ENCODE measurements around the gene TEX101. TPM values are rescaled to one million over a fixed set of nuclear protein-coding genes. Genes with fewer than 3 reads are reported as not detected.
"Not testable (repeated sequence)": the region's sequence is repeated elsewhere in the genome, so short reads cannot be mapped to it uniquely, and the experiment has no call there.

TEX101 gene
- total RNA-seq, 1 donor: not detected

DNA sequence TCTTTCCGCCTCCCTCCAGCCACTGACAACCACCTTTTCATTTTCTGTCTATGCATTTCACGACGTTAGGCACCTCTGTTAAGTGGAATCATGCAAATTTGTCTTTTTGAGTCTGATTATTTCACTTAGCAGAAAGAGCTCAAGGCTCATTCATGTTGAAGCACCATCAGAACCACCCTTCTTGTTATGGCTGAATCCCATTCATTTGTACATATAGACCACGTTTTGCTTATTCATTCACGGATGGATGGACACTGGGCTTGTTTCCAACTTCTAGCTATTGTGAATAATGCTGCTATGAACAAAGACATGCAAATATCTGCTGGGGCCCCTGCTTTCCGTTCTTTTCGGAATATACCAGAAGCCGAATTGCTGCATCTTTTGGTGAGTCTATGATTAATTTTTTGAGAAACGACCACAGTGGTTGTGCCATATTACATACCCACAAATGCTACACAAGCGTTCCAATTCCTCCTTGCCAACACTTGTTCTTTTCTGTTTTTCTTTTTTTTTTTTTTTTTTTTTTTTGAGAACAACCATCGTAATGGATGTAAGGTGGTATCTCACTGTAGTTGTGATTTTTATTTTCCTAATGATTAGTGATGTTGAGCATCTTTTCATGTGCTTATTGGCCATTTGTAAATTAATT, 23.7 kb upstream of the TEX101 start:
- H3K36me3 ChIP-seq (ENCODE audit: insufficient read depth, low read length); DNase-seq (ENCODE audit: insufficient read length, low spot score, missing footprints); H2AFZ ChIP-seq (ENCODE audit: low read length); H4K20me1 ChIP-seq (ENCODE audit: insufficient read depth, low read length); H3K27me3 ChIP-seq (ENCODE audit: insufficient read depth, low read length); H3K4me2 ChIP-seq (ENCODE audit: insufficient read depth, low read length); H3K4me1 ChIP-seq (ENCODE audit: insufficient read depth, low read length); H3K4me3 ChIP-seq (ENCODE audit: insufficient read depth, low read length); H3K27ac ChIP-seq (ENCODE audit: low read depth, low read length); H3K79me2 ChIP-seq (ENCODE audit: insufficient read depth, low read length); H3K9me3 ChIP-seq (ENCODE audit: low read depth, low read length): not testable (repeated sequence)

- H3K79me2 ChIP-seq (ENCODE audit: insufficient read depth, low read length); H4K20me1 ChIP-seq (ENCODE audit: insufficient read depth, low read length); H2AFZ ChIP-seq (ENCODE audit: low read length); DNase-seq (ENCODE audit: insufficient read length, low spot score, missing footprints); H3K4me1 ChIP-seq (ENCODE audit: insufficient read depth, low read length); H3K27me3 ChIP-seq (ENCODE audit: insufficient read depth, low read length); H3K36me3 ChIP-seq (ENCODE audit: insufficient read depth, low read length); H3K27ac ChIP-seq (ENCODE audit: low read depth, low read length); H3K4me3 ChIP-seq (ENCODE audit: insufficient read depth, low read length); H3K9me3 ChIP-seq (ENCODE audit: low read depth, low read length); H3K4me2 ChIP-seq (ENCODE audit: insufficient read depth, low read length): not testable (repeated sequence)
These were observed 23.1 kb upstream of the TEX101 start for GRCh38 chr19:43391552-43391935.

- not testable (repeated sequence) for H2AFZ ChIP-seq (ENCODE audit: low read length); H3K27me3 ChIP-seq (ENCODE audit: insufficient read depth, low read length); H4K20me1 ChIP-seq (ENCODE audit: insufficient read depth, low read length); H3K4me3 ChIP-seq (ENCODE audit: insufficient read depth, low read length); H3K79me2 ChIP-seq (ENCODE audit: insufficient read depth, low read length); H3K9me3 ChIP-seq (ENCODE audit: low read depth, low read length); H3K27ac ChIP-seq (ENCODE audit: low read depth, low read length); DNase-seq (ENCODE audit: insufficient read length, low spot score, missing footprints); H3K4me2 ChIP-seq (ENCODE audit: insufficient read depth, low read length); H3K36me3 ChIP-seq (ENCODE audit: insufficient read depth, low read length); H3K4me1 ChIP-seq (ENCODE audit: insufficient read depth, low read length)
These were observed 21.2 kb upstream of the TEX101 start for GRCh38 chr19:43393501-43393900.

DNA sequence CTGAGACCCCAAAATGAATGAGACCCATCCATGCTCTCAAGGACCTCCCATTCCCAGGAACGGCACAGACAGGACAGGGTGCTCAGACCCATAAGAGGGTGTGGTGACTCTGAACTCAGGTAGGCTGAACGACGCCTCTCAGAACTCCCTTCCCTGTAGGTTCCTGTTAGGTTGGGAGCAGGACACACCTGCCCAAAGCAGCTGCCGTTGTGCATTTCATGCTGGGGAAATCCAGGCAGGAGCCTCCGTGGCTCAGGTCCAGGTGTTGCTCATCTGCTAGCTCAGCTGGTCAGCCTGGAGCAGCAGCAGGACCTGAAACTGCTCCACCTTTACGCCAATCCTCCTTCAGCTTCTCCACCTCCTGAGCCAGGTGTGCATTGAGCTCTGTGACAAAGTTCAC, 19.1 kb upstream of the TEX101 start:
- DNase-seq (ENCODE audit: insufficient read length, low spot score, missing footprints): no peak
- H3K9me3 ChIP-seq (ENCODE audit: low read depth, low read length): no peaks in the 10 kb centered on the region
- no peak overlapping the region for H3K4me3 ChIP-seq (ENCODE audit: insufficient read depth, low read length)
- TF ChIP-seq, protein P1, sequence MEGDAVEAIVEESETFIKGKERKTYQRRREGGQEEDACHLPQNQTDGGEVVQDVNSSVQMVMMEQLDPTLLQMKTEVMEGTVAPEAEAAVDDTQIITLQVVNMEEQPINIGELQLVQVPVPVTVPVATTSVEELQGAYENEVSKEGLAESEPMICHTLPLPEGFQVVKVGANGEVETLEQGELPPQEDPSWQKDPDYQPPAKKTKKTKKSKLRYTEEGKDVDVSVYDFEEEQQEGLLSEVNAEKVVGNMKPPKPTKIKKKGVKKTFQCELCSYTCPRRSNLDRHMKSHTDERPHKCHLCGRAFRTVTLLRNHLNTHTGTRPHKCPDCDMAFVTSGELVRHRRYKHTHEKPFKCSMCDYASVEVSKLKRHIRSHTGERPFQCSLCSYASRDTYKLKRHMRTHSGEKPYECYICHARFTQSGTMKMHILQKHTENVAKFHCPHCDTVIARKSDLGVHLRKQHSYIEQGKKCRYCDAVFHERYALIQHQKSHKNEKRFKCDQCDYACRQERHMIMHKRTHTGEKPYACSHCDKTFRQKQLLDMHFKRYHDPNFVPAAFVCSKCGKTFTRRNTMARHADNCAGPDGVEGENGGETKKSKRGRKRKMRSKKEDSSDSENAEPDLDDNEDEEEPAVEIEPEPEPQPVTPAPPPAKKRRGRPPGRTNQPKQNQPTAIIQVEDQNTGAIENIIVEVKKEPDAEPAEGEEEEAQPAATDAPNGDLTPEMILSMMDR (IDR thresholded peaks at IDR 0.05; ENCODE audit: extremely low read depth, low read depth, low read length): no peak
- H3K4me1 ChIP-seq (ENCODE audit: insufficient read depth, low read length): no peaks in the 10 kb centered on the region
- H2AFZ ChIP-seq (ENCODE audit: low read length): no peak overlapping the region
- no peak overlapping the region for H3K4me2 ChIP-seq (ENCODE audit: insufficient read depth, low read length)
- no peaks in the 10 kb centered on the region for H3K79me2 ChIP-seq (ENCODE audit: insufficient read depth, low read length)
- H3K27me3 ChIP-seq (ENCODE audit: insufficient read depth, low read length): peaks cover 10% of the 10 kb centered on the region
- H3K27ac ChIP-seq (ENCODE audit: low read depth, low read length): no peak overlapping the region
- no peaks in the 10 kb centered on the region for H3K36me3 ChIP-seq (ENCODE audit: insufficient read depth, low read length)
- no peaks in the 10 kb centered on the region for H4K20me1 ChIP-seq (ENCODE audit: insufficient read depth, low read length)

GRCh38 chr19:43406297-43406696, 8.4 kb upstream of the TEX101 start:
- TF ChIP-seq, protein P1 (IDR thresholded peaks at IDR 0.05; ENCODE audit: extremely low read depth, low read depth, low read length): no peak
- no peaks in the 10 kb centered on the region for H4K20me1 ChIP-seq (ENCODE audit: insufficient read depth, low read length)
- H3K4me2 ChIP-seq (ENCODE audit: insufficient read depth, low read length): no peak overlapping the region
- no peaks in the 10 kb centered on the region for H3K36me3 ChIP-seq (ENCODE audit: insufficient read depth, low read length)
- H3K4me3 ChIP-seq (ENCODE audit: insufficient read depth, low read length): no peak overlapping the region
- no peak overlapping the region for H3K27ac ChIP-seq (ENCODE audit: low read depth, low read length)
- H2AFZ ChIP-seq (ENCODE audit: low read length): no peak overlapping the region
- H3K9me3 ChIP-seq (ENCODE audit: low read depth, low read length): no peaks in the 10 kb centered on the region
- H3K27me3 ChIP-seq (ENCODE audit: insufficient read depth, low read length): peaks cover 2% of the 10 kb centered on the region
- peak; percentile 34 for DNase-seq (ENCODE audit: insufficient read length, low spot score, missing footprints)
- H3K4me1 ChIP-seq (ENCODE audit: insufficient read depth, low read length): no peaks in the 10 kb centered on the region
- no peaks in the 10 kb centered on the region for H3K79me2 ChIP-seq (ENCODE audit: insufficient read depth, low read length)
